Neutrophil (primary cell): ENCODE measurements around the gene STK17A.

Experiments
- H3K27ac ChIP-seq: fragments of 200-600 bp; sonication (generic); 2 replicates; pipeline ENCODE4 v1.5.1; 2016; ENCODE audit warnings: mild to moderate bottlenecking, moderate library complexity
- H3K27me3 ChIP-seq: fragments of 200-600 bp; sonication (generic); 2 replicates; pipeline ENCODE4 v1.6.0; 2016; ENCODE audit warnings: mild to moderate bottlenecking
- H3K36me3 ChIP-seq: fragments of 200-600 bp; sonication (generic); 2 replicates; pipeline ENCODE4 v1.5.1; 2017
- H3K4me1 ChIP-seq, 2 experiments: fragments of 200-600 bp in 1 of 2; sonication (generic) in 1 of 2; 1 replicate in 1 of 2; 2 replicates in 1 of 2; pipeline versions ENCODE4 v1.5.1 to v1.6.1; 2013 to 2016; ENCODE audit warnings: low read depth in 1 of 2, low read length in 1 of 2, mild to moderate bottlenecking in 1 of 2, moderate library complexity in 1 of 2; ENCODE audit not compliant: control insufficient read depth in 1 of 2, insufficient read depth in 1 of 2
- H3K4me3 ChIP-seq, 2 experiments: fragments of 200-600 bp in 1 of 2; sonication (generic) in 1 of 2; 1 replicate in 1 of 2; 2 replicates in 1 of 2; pipeline ENCODE4 v1.5.1; 2013 to 2016; ENCODE audit warnings: low read depth in 1 of 2, low read length in 1 of 2, mild to moderate bottlenecking in 1 of 2, moderate library complexity in 1 of 2
- H3K9me3 ChIP-seq: fragments of 200-600 bp; sonication (generic); 2 replicates; pipeline ENCODE4 v1.5.1; 2016
- TF ChIP-seq, protein P1 (sequence below): fragments of 200-600 bp; sonication (generic); IDR thresholded peaks from 2 replicates; pipeline ENCODE4 v1.5.1; 2016; ENCODE audit warnings: antibody characterized with exemption

Gene STK17A

DNA sequence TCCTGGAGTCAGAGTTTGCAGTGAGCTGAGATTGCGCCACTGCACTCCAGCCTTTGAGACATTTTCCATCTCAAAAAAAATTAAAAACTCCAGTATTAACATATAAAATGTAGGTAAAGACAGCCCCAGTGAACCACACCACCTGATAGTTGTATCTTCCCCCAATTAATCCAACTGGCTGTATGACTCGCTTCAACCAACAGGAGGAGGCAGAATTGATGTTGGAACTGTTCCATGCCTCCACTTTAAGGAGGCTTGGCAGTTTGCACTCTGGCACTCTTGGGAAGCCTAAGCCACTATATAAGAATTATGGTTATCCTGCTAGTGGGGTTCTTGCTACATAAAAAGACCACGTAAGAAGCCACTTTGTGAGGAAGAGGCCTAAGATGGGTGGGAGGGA, 72.7 kb downstream of the STK17A start:
- TF ChIP-seq, protein P1, sequence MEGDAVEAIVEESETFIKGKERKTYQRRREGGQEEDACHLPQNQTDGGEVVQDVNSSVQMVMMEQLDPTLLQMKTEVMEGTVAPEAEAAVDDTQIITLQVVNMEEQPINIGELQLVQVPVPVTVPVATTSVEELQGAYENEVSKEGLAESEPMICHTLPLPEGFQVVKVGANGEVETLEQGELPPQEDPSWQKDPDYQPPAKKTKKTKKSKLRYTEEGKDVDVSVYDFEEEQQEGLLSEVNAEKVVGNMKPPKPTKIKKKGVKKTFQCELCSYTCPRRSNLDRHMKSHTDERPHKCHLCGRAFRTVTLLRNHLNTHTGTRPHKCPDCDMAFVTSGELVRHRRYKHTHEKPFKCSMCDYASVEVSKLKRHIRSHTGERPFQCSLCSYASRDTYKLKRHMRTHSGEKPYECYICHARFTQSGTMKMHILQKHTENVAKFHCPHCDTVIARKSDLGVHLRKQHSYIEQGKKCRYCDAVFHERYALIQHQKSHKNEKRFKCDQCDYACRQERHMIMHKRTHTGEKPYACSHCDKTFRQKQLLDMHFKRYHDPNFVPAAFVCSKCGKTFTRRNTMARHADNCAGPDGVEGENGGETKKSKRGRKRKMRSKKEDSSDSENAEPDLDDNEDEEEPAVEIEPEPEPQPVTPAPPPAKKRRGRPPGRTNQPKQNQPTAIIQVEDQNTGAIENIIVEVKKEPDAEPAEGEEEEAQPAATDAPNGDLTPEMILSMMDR = no peak
- H3K27me3 ChIP-seq = no peaks in the 10 kb centered on the region
- no peaks in the 10 kb centered on the region for H3K9me3 ChIP-seq
- no peak overlapping the region for H3K27ac ChIP-seq
- H3K4me1 ChIP-seq = peaks cover 51 to 57% of the 10 kb centered on the region in 2 experiments
- no peaks in the 10 kb centered on the region for H3K36me3 ChIP-seq
- H3K4me3 ChIP-seq = no peak overlapping the region

DNA sequence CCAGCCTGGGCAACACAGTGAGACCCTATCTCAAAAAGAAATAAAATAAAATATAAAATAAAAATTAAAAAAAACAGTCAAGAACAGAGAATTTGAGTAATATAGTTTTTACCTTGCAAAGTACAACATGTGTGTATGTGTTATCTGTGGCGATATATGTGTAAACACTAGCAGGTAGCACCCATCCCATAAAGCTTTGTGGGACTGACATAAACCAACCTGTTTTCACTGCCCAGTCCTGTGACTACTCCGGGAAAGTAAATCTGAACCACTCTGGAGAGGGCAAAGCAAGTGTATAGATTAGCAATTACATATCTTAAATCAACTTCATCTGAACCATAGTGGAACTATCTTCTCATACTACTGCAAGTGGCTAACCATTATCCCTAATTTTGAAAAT, 74.1 kb downstream of the STK17A start:
- Histone ChIP-seq H3K4me3 (no peak overlapping the region), H3K27me3 (no peaks in the 10 kb centered on the region), H3K9me3 (no peaks in the 10 kb centered on the region), H3K4me1 (peaks cover 37 to 43% of the 10 kb centered on the region in 2 experiments), H3K36me3 (no peaks in the 10 kb centered on the region), H3K27ac (no peak overlapping the region)
- TF ChIP-seq, protein P1 = no peak

DNA sequence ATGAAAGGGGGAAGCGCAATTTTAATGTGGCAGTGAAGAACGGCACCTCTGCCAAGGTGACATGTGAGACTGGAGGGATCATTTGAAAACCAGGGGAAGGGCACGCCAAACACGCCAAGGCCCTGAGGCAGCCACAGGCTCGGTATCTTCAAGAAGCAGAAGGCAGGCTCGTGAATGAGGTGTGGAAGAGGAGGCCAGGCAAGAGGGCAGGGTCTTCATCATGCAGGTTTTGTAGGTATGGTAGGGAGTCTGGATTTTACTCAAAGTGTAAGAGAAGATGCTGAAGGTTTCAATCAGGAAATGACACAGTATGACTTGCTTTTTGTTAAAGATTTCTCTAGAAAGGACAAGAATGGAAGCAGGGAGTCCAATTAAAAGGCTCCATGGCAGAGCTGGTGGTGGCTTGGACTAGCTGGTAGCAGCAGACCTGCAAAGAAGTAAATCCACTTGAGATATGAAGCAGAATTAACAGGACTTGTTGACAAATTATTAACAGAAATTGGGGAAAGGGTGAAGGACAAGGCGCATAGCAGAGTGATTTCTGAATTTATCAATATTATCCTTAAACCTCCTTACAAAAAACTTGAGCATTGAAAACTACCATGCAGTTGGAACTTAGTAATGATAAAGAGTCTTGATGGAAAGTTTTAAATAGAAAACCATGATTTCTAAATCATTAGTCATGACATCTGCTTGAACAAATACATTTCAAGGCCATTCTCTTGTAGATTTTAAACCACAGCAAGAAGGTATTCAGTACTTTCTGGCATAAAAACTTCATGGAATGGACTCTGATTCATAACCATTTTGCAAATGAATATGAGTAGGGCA, 76.0 kb downstream of the STK17A start:
- no peaks in the 10 kb centered on the region for H3K36me3 ChIP-seq
- no peaks in the 10 kb centered on the region for H3K9me3 ChIP-seq
- peak overlapping the region; percentile 68 for H3K27ac ChIP-seq
- H3K4me3 ChIP-seq = no peak overlapping the region
- H3K4me1 ChIP-seq = peaks cover 17 to 24% of the 10 kb centered on the region in 2 experiments
- TF ChIP-seq, protein P1 = no peak
- H3K27me3 ChIP-seq = no peaks in the 10 kb centered on the region

DNA sequence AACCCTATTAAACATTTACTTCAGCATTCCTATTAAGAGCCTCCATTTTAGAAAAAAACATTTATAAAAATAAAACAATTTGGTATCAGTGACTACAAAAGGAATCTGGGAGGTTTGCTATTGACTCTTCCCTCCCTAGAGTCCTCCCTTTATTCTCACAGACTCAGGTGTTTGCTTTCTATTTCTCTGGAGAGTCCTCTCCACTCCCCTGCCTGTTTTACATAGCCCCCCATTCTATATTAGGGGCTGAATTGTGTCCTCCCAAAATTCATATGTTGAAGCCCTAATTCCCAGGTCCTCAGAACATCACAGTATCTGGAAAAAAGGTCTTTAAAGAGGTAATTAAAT, 76.6 kb downstream of the STK17A start:
- H3K27ac ChIP-seq = peak overlapping the region; percentile 68
- TF ChIP-seq, protein P1 = no peak
- H3K9me3 ChIP-seq = no peaks in the 10 kb centered on the region
- H3K27me3 ChIP-seq = no peaks in the 10 kb centered on the region
- H3K4me3 ChIP-seq = no peak overlapping the region
- H3K36me3 ChIP-seq = no peaks in the 10 kb centered on the region
- H3K4me1 ChIP-seq = peaks cover 14 to 24% of the 10 kb centered on the region in 2 experiments

DNA sequence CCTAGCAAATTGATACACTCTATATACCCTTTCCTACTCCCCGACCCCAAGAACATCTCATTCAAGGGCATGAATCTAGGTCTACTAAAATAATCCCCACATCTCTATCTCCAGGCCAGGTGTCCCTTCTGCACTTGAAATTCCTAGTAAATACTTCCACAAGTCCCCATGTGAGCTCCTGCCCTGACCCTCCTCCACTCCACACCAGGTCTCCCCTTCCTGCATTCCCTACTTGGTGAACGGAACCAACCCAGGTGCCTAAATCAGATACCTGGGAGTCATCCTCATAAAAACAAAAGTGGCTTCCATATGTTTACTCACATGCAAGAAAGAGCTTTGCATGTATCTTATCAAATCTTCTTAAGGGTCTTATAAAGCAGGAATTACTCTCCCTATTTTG, 77.2 kb downstream of the STK17A start:
- Histone ChIP-seq H3K27ac (no peak overlapping the region), H3K27me3 (no peaks in the 10 kb centered on the region), H3K4me3 (no peak overlapping the region), H3K9me3 (no peaks in the 10 kb centered on the region), H3K36me3 (no peaks in the 10 kb centered on the region), H3K4me1 (peaks cover 16 to 23% of the 10 kb centered on the region in 2 experiments)
- TF ChIP-seq, protein P1 = no peak
